Measurements from ENCODE around the gene GAS2. TPM values are rescaled to one million over a fixed set of nuclear protein-coding genes. Genes with fewer than 3 reads are reported as not detected.

GAS2 gene
- polyA plus RNA-seq, 2 of the 4 experiments (the other 2 are of a cell fraction): 0.84 to 1.0 TPM

GRCh38 chr11:22725079-22725478 lies 58.7 kb downstream of the GAS2 start:
- no peaks in the 10 kb centered on the region for H3K4me1 ChIP-seq
- CTCF ChIA-PET: no interaction called here
- H3K4me2 ChIP-seq: no peak overlapping the region
- POLR2A ChIA-PET: no interaction called here
- no peak overlapping the region for H3K27ac ChIP-seq
- H3K9me3 ChIP-seq: no peaks in the 10 kb centered on the region
- TF ChIP-seq POLR2A (IDR thresholded peaks at IDR 0.05; ENCODE audit: low read length): no peak
- no peak for TF ChIP-seq MAZ (IDR thresholded peaks at IDR 0.05; ENCODE audit: borderline replicate concordance, low read depth, low read length)
- TF ChIP-seq FOSL2 (IDR thresholded peaks at IDR 0.05): no peak
- TF ChIP-seq FOSL2 (CRISPR knock-in tag; IDR thresholded peaks at IDR 0.05): no peak
- TF ChIP-seq, protein P1, sequence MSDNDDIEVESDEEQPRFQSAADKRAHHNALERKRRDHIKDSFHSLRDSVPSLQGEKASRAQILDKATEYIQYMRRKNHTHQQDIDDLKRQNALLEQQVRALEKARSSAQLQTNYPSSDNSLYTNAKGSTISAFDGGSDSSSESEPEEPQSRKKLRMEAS (IDR thresholded peaks at IDR 0.05): no peak
- no peak for TF ChIP-seq ZC3H11A (IDR thresholded peaks at IDR 0.05)
- TF ChIP-seq ESRRA (IDR thresholded peaks at IDR 0.05; ENCODE audit: borderline replicate concordance, low read length): no peak
- no peak for TF ChIP-seq NR3C1 (IDR thresholded peaks at IDR 0.05)
- no peak for TF ChIP-seq CEBPB (IDR thresholded peaks at IDR 0.05)
- no peak for TF ChIP-seq HOXA7 (CRISPR knock-in tag; IDR thresholded peaks at IDR 0.05)
- no peak for TF ChIP-seq CHD4 (IDR thresholded peaks at IDR 0.05; ENCODE audit: borderline replicate concordance)
- TF ChIP-seq, protein P2, sequence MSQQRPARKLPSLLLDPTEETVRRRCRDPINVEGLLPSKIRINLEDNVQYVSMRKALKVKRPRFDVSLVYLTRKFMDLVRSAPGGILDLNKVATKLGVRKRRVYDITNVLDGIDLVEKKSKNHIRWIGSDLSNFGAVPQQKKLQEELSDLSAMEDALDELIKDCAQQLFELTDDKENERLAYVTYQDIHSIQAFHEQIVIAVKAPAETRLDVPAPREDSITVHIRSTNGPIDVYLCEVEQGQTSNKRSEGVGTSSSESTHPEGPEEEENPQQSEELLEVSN (IDR thresholded peaks at IDR 0.05; ENCODE audit: borderline replicate concordance, low read depth): no peak
- TF ChIP-seq RCOR1 (IDR thresholded peaks at IDR 0.05; ENCODE audit: low read depth, low read length): no peak
- TF ChIP-seq NPAS2 (CRISPR knock-in tag; IDR thresholded peaks at IDR 0.05; ENCODE audit: borderline replicate concordance): no peak
- TF ChIP-seq SMC3 (IDR thresholded peaks at IDR 0.05): no peak
- no peak for TF ChIP-seq GATA3 (IDR thresholded peaks at IDR 0.05; ENCODE audit: borderline replicate concordance)
- TF ChIP-seq CHD2 (IDR thresholded peaks at IDR 0.05; ENCODE audit: low read length, partially characterized antibody): no peak
- no peak for TF ChIP-seq POLR2AphosphoS2 (conservative IDR thresholded peaks at IDR 0.05; ENCODE audit: low read length)
- no peak for TF ChIP-seq FOSB (CRISPR knock-in tag; IDR thresholded peaks at IDR 0.05)
- TF ChIP-seq JUN (IDR thresholded peaks at IDR 0.05): no peak
- no peak for TF ChIP-seq NFE2L2 (conservative IDR thresholded peaks at IDR 0.05; ENCODE audit: low read length)
- no peak overlapping the region for H3K4me3 ChIP-seq
- ATAC-seq (no peak), DNase-seq (ENCODE audit: low read depth in 1 of 2, low spot score in 1 of 2) (no peak), FAIRE-seq (no peak)
- 7% methylated on average over 3 of the region's 3 CpGs for WGBS (ENCODE audit: missing lambda C conversion rate)

DNA sequence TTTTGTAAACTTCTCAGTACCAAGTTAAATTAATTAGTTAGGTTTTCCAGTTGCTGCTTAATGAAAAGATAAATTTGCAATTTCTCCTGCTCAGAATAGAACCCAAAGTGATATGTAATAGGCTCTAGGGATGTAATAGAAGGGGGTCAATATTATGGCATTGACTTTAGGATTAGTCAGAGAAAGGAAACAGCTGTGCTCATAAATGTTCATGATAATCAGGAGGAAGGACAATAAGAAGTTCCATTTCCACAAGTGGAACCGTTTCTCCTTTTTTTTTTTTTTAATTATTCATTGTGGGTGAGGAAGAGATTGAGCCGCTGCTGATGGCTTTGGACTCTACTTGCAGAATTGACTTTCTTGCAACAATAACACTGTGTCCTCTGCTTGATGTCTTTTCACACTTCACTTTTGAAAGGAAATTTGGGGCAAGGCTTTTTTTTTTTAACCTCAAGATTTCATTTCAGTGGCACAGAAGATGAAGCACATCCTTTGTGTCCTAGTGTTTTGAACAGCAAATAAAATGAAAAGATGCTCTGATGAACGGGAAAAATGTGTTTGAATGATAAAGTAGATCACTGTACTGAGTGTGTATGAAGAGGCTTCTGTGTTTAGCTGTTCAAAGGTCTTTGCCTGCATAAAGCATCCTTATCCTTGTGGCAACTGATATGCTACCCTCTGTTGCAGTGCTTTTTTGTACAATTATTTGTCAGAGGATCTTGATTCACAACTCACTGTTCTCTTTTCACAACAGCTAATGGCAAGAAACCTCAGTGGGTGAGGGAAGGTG lies 62.4 kb downstream of the GAS2 start:
- FAIRE-seq (no peak), DNase-seq (ENCODE audit: low read depth in 1 of 2, low spot score in 1 of 2) (no peak), ATAC-seq (no peak)
- ChIA-PET POLR2A (no interaction called here), CTCF (no interaction called here)
- no peaks in the 10 kb centered on the region for H3K9me3 ChIP-seq
- 5% methylated on average over 3 of the region's 3 CpGs for WGBS (ENCODE audit: missing lambda C conversion rate)
- no peak overlapping the region for H3K4me3 ChIP-seq
- no peaks in the 10 kb centered on the region for H3K4me1 ChIP-seq
- H3K4me2 ChIP-seq: no peak overlapping the region
- H3K27ac ChIP-seq: no peak overlapping the region
- TF ChIP-seq EHMT2 (IDR thresholded peaks at IDR 0.05; ENCODE audit: low read depth): no peak
- no peak for TF ChIP-seq ZC3H11A (IDR thresholded peaks at IDR 0.05)
- TF ChIP-seq MAFK (IDR thresholded peaks at IDR 0.05; ENCODE audit: partially characterized antibody): no peak
- TF ChIP-seq, protein P3, sequence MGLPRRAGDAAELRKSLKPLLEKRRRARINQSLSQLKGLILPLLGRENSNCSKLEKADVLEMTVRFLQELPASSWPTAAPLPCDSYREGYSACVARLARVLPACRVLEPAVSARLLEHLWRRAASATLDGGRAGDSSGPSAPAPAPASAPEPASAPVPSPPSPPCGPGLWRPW (IDR thresholded peaks at IDR 0.05): no peak
- TF ChIP-seq NPAS2 (CRISPR knock-in tag; IDR thresholded peaks at IDR 0.05; ENCODE audit: borderline replicate concordance): no peak
- TF ChIP-seq MAZ (IDR thresholded peaks at IDR 0.05; ENCODE audit: borderline replicate concordance, low read depth, low read length): no peak
- TF ChIP-seq, protein P4, sequence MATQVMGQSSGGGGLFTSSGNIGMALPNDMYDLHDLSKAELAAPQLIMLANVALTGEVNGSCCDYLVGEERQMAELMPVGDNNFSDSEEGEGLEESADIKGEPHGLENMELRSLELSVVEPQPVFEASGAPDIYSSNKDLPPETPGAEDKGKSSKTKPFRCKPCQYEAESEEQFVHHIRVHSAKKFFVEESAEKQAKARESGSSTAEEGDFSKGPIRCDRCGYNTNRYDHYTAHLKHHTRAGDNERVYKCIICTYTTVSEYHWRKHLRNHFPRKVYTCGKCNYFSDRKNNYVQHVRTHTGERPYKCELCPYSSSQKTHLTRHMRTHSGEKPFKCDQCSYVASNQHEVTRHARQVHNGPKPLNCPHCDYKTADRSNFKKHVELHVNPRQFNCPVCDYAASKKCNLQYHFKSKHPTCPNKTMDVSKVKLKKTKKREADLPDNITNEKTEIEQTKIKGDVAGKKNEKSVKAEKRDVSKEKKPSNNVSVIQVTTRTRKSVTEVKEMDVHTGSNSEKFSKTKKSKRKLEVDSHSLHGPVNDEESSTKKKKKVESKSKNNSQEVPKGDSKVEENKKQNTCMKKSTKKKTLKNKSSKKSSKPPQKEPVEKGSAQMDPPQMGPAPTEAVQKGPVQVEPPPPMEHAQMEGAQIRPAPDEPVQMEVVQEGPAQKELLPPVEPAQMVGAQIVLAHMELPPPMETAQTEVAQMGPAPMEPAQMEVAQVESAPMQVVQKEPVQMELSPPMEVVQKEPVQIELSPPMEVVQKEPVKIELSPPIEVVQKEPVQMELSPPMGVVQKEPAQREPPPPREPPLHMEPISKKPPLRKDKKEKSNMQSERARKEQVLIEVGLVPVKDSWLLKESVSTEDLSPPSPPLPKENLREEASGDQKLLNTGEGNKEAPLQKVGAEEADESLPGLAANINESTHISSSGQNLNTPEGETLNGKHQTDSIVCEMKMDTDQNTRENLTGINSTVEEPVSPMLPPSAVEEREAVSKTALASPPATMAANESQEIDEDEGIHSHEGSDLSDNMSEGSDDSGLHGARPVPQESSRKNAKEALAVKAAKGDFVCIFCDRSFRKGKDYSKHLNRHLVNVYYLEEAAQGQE (IDR thresholded peaks at IDR 0.05): no peak
- TF ChIP-seq FOSB (CRISPR knock-in tag; IDR thresholded peaks at IDR 0.05): no peak
- no peak for TF ChIP-seq HOXA7 (CRISPR knock-in tag; IDR thresholded peaks at IDR 0.05)
- TF ChIP-seq NFE2L2 (conservative IDR thresholded peaks at IDR 0.05; ENCODE audit: low read length): no peak
- TF ChIP-seq EHF (CRISPR knock-in tag; IDR thresholded peaks at IDR 0.05): no peak
- TF ChIP-seq, protein P2 (IDR thresholded peaks at IDR 0.05; ENCODE audit: borderline replicate concordance, low read depth): no peak
- TF ChIP-seq RNF2 (IDR thresholded peaks at IDR 0.05; ENCODE audit: borderline replicate concordance, low read depth): no peak
- no peak for TF ChIP-seq POLR2AphosphoS2 (conservative IDR thresholded peaks at IDR 0.05; ENCODE audit: low read length)

All from A549 (cell line).